ENCODE measurements around the gene EHD4.

The EHD4 gene

GRCh38 chr15:41869770-41870688 lies 102.3 kb downstream of the EHD4 start:
- H3K27ac ChIP-seq (ENCODE audit: low read length), result no peak overlapping the region
- no peak for DNase-seq
- no peaks in the 10 kb centered on the region for H3K4me1 ChIP-seq (ENCODE audit: low read length)
- peaks cover 89% of the 10 kb centered on the region for H3K27me3 ChIP-seq (replicated peaks; ENCODE audit: insufficient read depth, low read length)
- TF ChIP-seq CTCF (IDR thresholded peaks at IDR 0.05; ENCODE audit: low read length) (no peak), EZH2phosphoT487 (IDR thresholded peaks at IDR 0.05; ENCODE audit: low read length) (no peak), EZH2 (optimal IDR thresholded peaks at IDR 0.05; ENCODE audit: low read depth, low read length) (no peak)
- H3K36me3 ChIP-seq (replicated peaks; ENCODE audit: insufficient read depth, low read length), result no peaks in the 10 kb centered on the region
- H3K4me2 ChIP-seq (ENCODE audit: low read depth, low read length), result no peak overlapping the region
- H4K20me1 ChIP-seq (ENCODE audit: insufficient read depth, low read length), result no peaks in the 10 kb centered on the region
- H2AFZ ChIP-seq (ENCODE audit: low read length), result no peak overlapping the region
- no peaks in the 10 kb centered on the region for H3K9me3 ChIP-seq (replicated peaks; ENCODE audit: insufficient read depth, low read length)
- H3F3A ChIP-seq (ENCODE audit: insufficient read depth, low read length), result no peaks in the 10 kb centered on the region
- H3K79me2 ChIP-seq (ENCODE audit: low read length), result no peaks in the 10 kb centered on the region
- no peak overlapping the region for H3K4me3 ChIP-seq (ENCODE audit: low read length)
- H3K9me2 ChIP-seq (replicated peaks; ENCODE audit: insufficient read depth, low read length), result no peaks in the 10 kb centered on the region
- H3K9ac ChIP-seq (ENCODE audit: low read length), result no peak overlapping the region

DNA sequence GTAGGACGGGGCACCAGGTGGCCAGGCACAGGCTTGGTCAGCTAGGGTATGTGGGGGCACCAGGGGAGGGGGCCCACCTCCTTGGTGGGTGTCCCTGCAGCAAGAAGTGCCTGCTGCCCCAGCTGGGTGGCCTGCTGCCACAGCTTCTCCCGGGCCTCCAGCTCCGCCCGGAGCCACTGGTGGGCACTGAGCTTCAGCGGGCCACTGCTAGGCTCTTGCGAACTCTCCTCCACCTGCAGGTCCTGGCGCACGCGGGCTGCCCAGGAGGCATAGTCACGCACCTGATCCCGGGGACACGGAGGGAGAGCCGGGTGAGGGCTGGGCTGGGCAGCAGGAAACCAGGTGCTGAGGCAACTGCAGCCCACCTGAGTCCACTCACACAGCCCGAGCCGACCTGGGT lies 104.0 kb downstream of the EHD4 start:
- Histone ChIP-seq H3K36me3 (replicated peaks; ENCODE audit: insufficient read depth, low read length) (no peaks in the 10 kb centered on the region), H4K20me1 (ENCODE audit: insufficient read depth, low read length) (no peaks in the 10 kb centered on the region), H3K9me3 (replicated peaks; ENCODE audit: insufficient read depth, low read length) (no peaks in the 10 kb centered on the region), H3F3A (ENCODE audit: insufficient read depth, low read length) (no peaks in the 10 kb centered on the region), H3K4me3 (ENCODE audit: low read length) (no peak overlapping the region), H3K27ac (ENCODE audit: low read length) (no peak overlapping the region), H2AFZ (ENCODE audit: low read length) (no peak overlapping the region), H3K9ac (ENCODE audit: low read length) (no peak overlapping the region), H3K79me2 (ENCODE audit: low read length) (no peaks in the 10 kb centered on the region), H3K27me3 (replicated peaks; ENCODE audit: insufficient read depth, low read length) (peaks cover 89% of the 10 kb centered on the region), H3K9me2 (replicated peaks; ENCODE audit: insufficient read depth, low read length) (no peaks in the 10 kb centered on the region), H3K4me2 (ENCODE audit: low read depth, low read length) (no peak overlapping the region), H3K4me1 (ENCODE audit: low read length) (no peaks in the 10 kb centered on the region)
- TF ChIP-seq CTCF (IDR thresholded peaks at IDR 0.05; ENCODE audit: low read length), result no peak
- TF ChIP-seq EZH2phosphoT487 (IDR thresholded peaks at IDR 0.05; ENCODE audit: low read length), result no peak
- TF ChIP-seq EZH2 (optimal IDR thresholded peaks at IDR 0.05; ENCODE audit: low read depth, low read length), result no peak
- DNase-seq, result no peak

DNA sequence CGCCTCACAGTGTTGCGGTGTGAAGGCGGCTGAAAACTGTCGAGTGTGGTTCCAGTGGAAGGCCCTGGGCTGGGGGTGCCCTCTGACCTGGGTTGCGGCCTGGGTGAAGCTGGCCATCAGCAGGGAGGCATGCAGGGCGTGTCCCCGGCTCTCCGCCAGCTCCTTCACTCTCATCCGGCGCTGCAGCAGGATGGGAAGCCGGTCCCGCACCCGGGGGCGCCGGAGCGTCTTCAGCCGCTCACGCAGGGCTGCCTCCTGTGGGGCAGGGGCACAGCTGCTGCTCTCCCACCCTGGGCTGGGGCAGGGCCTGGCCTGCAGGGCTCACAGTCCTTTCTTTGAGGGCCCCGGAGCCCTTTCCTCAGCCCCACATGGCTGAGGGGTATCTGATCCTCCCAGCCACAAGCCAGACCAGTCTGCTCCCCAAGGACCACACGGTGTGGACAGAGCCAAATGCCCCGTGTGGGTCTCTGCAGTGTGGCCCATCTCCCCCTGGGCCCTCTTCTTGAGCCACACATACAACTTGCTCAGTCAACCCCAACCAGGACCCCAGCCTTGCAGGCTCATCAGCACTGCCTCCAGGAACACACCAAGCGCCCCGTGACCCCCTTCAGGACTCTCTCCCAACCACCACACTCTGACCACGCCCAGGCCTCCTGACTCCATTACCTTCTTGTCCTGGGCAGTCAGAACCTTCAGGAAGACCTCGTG lies 105.3 kb downstream of the EHD4 start:
- no peak overlapping the region for H2AFZ ChIP-seq (ENCODE audit: low read length)
- no peaks in the 10 kb centered on the region for H3F3A ChIP-seq (ENCODE audit: insufficient read depth, low read length)
- H3K79me2 ChIP-seq (ENCODE audit: low read length), result no peaks in the 10 kb centered on the region
- H4K20me1 ChIP-seq (ENCODE audit: insufficient read depth, low read length), result no peaks in the 10 kb centered on the region
- peaks cover 88% of the 10 kb centered on the region for H3K27me3 ChIP-seq (replicated peaks; ENCODE audit: insufficient read depth, low read length)
- H3K9ac ChIP-seq (ENCODE audit: low read length), result no peak overlapping the region
- no peak overlapping the region for H3K4me2 ChIP-seq (ENCODE audit: low read depth, low read length)
- TF ChIP-seq CTCF (IDR thresholded peaks at IDR 0.05; ENCODE audit: low read length), result no peak
- TF ChIP-seq EZH2 (optimal IDR thresholded peaks at IDR 0.05; ENCODE audit: low read depth, low read length), result no peak
- TF ChIP-seq EZH2phosphoT487 (IDR thresholded peaks at IDR 0.05; ENCODE audit: low read length), result no peak
- no peaks in the 10 kb centered on the region for H3K36me3 ChIP-seq (replicated peaks; ENCODE audit: insufficient read depth, low read length)
- no peak overlapping the region for H3K4me3 ChIP-seq (ENCODE audit: low read length)
- no peak for DNase-seq
- H3K9me2 ChIP-seq (replicated peaks; ENCODE audit: insufficient read depth, low read length), result no peaks in the 10 kb centered on the region
- no peak overlapping the region for H3K27ac ChIP-seq (ENCODE audit: low read length)
- no peaks in the 10 kb centered on the region for H3K9me3 ChIP-seq (replicated peaks; ENCODE audit: insufficient read depth, low read length)
- no peaks in the 10 kb centered on the region for H3K4me1 ChIP-seq (ENCODE audit: low read length)

All from MM.1S (cell line).